Measurements from ENCODE around the gene TENT4A.
"Not testable (repeated sequence)": the region's sequence is repeated elsewhere in the genome, so short reads cannot be mapped to it uniquely, and the experiment has no call there.

Gene TENT4A

GRCh38 chr5:6713274-6714225 lies at the start of gene TENT4A:
TSS of gene TENT4A (plus strand) at chr5:6713432. CDS start at chr5:6713984, 552 bp downstream.
- no peak for DNase-seq (ENCODE audit: low read depth)

DNA sequence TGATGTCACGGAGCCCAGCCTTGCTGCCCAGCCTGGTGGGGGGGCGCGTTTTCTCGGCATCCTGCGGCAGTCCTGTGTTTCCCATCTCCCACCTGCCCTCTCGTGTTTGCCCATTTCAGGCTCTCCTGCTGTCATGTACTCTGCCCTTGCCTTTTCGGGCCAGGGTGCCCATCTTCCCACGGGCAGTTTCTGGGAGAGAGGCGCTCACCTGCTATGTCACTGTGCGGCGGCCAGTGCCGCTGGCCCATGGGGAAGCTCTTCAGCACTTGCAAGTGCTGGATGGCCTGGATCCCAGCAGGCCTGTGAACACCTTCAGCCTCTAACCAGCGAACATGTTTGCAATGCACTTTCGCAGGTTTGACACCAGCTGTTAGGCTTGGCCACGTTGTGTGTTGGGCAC lies 46.5 kb upstream of the TENT4A start:
- no peak for DNase-seq (ENCODE audit: low read depth)

DNA sequence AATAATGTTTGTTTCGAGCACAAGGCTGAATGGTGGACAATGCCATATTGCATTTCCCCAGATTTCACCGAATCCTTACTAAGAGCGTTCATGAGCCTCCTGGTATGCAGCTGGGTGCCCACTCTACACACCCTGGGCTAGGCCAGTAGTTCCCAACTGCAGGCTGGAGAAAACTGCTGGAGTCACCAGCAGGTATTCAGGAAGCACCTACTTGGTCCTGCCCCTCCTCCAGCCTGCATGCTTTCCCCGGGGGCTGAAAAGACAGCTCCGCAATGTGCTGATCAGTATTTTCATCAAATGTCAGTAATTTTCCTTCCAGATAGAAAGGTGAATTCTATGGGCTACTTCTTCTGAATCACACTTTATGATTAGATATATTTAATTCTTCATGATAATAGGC lies 45.6 kb upstream of the TENT4A start:
- no peak for DNase-seq (ENCODE audit: low read depth)

GRCh38 chr5:6668717-6669116 lies 44.5 kb upstream of the TENT4A start:
- DNase-seq (ENCODE audit: low read depth), result not testable (repeated sequence)

- DNase-seq (ENCODE audit: low read depth), result no peak
Measured at GRCh38 chr5:6673031-6673430, 40.2 kb upstream of the TENT4A start.

- DNase-seq (ENCODE audit: low read depth), result no peak
Measured at GRCh38 chr5:6673963-6674362, 39.3 kb upstream of the TENT4A start.

DNA sequence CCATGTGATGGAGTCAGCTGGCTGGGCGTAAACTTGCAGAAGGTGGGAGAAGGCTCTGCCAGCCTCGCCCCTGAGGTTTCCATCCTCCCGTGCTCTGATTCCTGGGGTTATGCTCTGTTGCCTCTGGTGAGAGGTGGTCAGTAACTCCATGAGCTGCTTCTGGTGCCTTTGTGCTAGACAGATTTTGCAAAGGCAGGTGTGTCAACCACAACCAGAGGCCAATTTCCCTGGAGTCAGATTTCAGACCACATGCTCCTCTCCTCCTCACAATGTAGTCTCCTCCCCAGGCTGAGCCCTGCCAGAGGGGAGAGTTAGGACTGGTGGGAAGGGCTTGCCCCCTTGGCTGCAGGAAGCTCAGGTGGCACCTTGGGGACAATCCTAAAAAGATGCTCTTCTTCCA lies 38.8 kb upstream of the TENT4A start:
- DNase-seq (ENCODE audit: low read depth), result no peak

- DNase-seq (ENCODE audit: low read depth), result no peak
Measured at GRCh38 chr5:6674886-6675285, 38.3 kb upstream of the TENT4A start.

- DNase-seq (ENCODE audit: low read depth), result no peak
Measured at GRCh38 chr5:6675784-6676491, 37.3 kb upstream of the TENT4A start.

- DNase-seq (ENCODE audit: low read depth), result no peak
Measured at GRCh38 chr5:6676702-6677101, 36.5 kb upstream of the TENT4A start.

- DNase-seq (ENCODE audit: low read depth), result no peak
Measured at GRCh38 chr5:6678385-6678784, 34.8 kb upstream of the TENT4A start.

DNA sequence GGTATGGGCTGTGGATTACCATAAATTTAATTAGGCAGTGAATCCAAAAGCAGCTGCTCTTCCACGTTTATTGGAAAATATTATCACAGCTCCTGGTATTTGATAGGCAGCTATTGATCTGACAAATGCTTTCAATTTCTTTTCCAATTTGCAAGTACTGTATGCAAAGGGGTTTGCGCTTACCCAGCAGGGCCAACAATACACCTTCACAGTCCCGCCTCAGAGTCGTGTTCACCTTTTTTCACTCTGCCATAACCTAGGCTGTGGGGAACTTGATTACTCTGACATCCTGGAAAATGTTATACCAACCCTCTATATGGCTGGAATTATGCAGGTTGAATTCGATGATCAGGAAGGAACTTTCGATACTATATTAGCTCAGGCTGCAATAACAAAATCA lies 32.3 kb upstream of the TENT4A start:
- DNase-seq (ENCODE audit: low read depth), result no peak

GRCh38 chr5:6681682-6682081 lies 31.6 kb upstream of the TENT4A start:
- DNase-seq (ENCODE audit: low read depth), result no peak

GRCh38 chr5:6682239-6682638 lies 31.0 kb upstream of the TENT4A start:
- DNase-seq (ENCODE audit: low read depth), result no peak

DNA sequence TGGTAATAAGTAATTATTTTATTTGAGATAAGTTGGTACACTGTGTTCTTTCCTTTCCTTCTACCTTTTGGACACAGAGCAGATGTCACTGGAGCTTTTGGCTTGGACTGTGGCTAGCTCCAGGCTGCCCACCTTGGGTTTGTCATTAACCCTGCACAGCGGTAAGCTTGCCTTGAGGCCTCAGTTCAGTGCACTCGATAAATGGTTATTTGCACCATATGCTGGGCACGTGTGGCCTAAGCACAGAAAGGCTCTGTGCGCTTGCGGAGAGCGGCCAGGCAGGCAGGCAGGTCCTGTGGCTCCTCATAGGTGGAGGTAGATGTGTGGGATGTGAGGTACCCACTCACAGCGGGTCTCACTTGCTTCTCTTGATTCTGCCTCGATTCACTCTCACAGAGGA lies 30.0 kb upstream of the TENT4A start:
- DNase-seq (ENCODE audit: low read depth), result no peak

DNA sequence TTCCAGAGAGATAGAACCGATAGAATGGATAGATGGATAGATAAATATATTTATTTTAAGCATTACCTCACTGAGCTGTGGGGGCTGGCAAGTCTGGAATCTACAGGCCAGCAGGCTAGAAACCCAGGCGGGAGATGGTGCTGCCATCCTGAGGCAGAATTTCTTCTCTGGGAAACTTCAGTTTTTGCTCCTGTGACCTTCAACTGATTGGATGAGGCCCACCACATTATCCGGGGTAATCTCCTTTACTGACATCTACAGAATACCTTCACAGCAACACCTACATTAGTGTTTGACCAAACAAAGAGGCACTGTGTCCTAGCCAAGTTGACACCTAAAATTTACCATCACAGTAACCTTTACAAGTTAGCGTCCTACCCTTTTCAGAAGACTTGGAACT lies 29.2 kb upstream of the TENT4A start:
- no peak for DNase-seq (ENCODE audit: low read depth)

DNA sequence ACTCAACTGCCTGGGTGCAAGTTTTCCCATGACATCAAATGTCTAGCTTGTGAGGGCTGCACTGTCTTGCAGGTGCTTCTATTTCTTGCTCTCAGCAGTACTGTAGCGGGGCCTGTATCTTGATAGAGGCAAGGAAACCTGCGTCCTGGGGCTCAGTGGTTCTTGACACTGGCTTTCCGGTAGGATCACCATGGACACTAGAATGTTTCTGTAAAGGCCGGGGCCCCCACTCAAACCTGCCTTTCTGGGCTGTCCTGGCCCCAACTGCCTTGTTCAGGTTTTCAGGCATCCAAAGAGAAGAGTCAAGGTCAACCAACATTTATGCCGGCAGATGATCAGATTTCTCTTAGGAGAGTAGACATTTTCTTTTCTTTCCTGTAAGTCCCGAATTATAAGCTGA lies 26.7 kb upstream of the TENT4A start:
- DNase-seq (ENCODE audit: low read depth), result no peak

DNA sequence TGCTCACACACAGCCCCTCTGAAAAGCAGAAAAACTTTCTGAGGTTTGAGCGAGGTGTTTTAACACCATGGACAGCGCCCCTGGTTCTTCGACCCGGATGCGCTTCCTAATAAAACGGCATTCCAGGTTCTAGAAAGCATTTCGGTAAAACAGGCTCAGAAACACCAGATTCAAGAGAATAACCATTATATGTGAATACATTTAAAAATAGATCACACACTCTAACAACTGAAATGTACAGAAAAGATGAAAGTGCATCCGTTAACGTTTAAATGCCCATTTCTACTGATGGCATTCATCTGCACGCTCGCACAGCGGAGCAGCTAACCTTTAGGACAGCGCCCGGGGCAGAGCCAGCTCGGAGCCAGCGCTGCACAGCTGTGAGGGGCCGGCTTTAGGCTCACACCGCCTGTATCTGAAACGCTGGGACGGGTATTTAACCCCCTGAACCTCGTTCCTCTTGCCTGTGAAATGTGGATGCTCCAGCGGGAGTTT lies 26.3 kb upstream of the TENT4A start:
- no peak for DNase-seq (ENCODE audit: low read depth)

DNA sequence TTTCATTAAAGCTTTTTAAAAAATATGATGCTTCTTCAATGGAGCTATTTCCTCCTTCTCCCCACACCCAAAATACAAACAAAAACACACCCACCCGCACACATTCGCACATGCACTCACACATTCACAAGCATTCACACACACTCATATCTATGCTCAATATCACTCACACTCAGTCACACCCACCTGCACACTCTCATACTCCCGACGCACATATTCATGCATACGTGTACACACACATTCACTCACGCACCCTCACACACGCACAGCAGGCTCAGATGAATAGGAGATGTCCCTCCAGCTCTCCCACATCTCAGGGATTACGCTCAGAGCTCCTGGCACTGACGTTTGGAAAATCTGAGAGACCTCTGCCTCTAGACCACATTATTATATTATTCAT lies 25.7 kb upstream of the TENT4A start:
- DNase-seq (ENCODE audit: low read depth), result no peak

- DNase-seq (ENCODE audit: low read depth), result no peak
Measured at GRCh38 chr5:6692906-6693305, 20.3 kb upstream of the TENT4A start.

DNA sequence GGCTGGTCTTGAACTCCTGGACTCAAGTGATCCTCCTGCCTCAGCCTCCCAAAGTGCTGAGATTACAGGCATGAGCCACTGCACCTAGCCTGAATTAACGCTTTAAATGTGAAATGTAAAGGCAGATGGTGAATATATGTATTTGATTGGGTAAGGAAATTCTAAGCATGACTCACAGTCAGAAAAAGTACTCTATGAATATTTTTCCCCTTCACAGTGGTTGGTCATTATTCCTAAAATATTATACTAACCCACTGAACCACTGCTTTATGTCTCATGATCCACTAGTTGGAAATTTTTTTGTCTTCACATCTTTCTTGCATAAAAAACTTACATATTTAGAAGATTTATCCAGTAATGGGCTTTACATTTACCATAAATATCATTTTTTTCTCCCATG lies 14.5 kb upstream of the TENT4A start:
- DNase-seq (ENCODE audit: low read depth), result no peak

DNA sequence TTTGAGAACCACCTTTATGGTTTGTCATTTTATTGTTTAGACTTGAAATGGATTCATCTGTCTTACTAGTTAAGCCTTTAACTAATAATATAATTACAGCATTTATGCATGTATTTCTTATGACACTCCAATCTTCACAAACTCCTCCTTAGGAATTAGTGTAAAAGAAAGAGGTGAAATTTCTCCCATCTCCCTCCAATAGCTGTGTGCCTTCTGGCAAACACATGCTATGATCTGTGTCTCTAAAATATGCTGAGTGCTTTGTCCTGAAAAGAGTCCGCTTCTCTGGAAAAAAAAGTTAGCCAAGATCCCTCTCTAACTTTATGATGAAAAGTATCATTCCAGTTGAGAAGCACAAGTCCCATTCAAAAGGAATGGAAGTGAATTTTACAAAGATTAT lies 13.9 kb upstream of the TENT4A start:
- DNase-seq (ENCODE audit: low read depth), result no peak

GRCh38 chr5:6700074-6700684 lies 13.1 kb upstream of the TENT4A start:
- no peak for DNase-seq (ENCODE audit: low read depth)

Data from activated T-cell treated with anti-CD3 and anti-CD28 coated beads for 24 hours (primary cell).